Hepatic stellate cell (primary cell): ENCODE data around the gene ACADVL.
A peak's percentile ranks its signal among the peaks of the same experiment; 100 is the strongest.

ENCODE experiments used
- DNase-seq: peaks from one replicate; pipeline ENCODE4 v3.0.0; 2011; ENCODE audit warnings: low spot score

ACADVL gene

DNA sequence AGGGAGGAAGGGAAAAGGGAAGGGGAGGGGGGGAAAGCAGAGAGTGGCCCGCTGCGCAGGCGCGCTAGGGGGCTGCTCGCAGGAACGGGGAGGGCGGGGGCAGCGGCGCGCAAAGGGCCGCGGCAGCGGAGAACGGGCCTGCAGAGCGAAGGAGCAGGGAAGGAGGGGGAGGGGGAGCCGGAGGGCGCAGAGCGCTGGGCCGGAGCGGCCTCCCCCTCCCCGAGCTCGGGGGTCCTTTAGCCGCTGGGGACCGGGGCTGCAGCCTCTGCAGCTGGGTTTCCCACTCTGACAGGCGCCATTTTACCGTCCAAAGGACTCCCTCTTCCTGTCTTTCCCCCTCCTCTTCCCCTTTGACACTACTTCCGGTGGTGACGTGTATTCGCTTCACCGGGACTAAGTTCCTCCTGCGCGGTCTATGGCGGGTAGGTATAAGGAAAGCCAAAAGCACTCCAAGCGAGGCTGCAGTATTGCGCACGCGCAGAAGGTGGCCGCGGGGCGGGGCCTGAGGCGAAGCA is 32.0 kb downstream of the ACADVL start, which contains the start of gene CTDNEP1:
Gene CTDNEP1, minus strand, starts transcription at position 74 of the 515 bp plus-strand sequence. CDS start 438 bp downstream, outside the sequence.
- DNase-seq = peak; percentile 99

DNA sequence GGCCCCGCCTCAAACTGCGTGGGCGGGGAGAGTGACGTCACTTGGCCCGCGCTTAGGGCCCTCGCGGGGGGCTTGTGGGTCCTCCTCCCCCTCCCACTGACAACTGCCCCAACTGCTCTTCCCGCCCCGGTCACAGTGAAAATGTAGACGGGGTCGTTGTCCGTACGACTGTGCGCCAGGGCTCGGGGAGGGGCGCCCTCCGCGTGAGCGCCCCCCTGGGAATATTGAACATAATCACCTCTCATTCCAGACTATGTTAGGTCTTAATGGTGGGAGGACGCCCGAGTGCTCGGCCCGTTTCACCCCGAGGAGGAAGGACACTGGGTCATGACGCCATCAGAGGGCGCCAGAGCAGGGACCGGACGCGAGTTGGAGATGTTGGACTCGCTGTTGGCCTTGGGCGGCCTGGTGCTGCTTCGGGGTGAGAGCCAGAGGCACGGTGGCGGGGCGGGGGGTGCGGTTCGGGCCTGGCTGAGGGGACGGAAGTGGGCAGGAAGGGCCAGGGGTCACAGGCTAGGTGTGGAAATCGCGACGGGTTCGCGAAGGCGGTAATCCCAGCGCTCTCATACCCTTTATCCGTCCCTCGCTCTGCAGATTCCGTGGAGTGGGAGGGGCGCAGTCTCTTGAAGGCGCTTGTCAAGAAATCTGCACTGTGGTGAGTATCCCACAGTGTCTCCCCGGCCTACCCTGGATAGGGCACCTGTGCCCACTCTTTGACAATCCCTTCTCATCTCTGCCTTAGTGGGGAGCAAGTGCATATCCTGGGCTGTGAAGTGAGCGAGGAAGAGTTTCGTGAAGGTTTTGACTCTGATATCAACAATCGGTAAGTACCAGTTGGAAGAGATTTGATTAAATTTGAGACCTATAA is 32.7 kb downstream of the ACADVL start, which contains the start of gene ELP5:
Gene ELP5, plus strand, starts transcription at position 40 of the 868 bp plus-strand sequence. Its CDS starts 336 bp downstream, at position 376.
- peak; percentile 94 for DNase-seq

DNA sequence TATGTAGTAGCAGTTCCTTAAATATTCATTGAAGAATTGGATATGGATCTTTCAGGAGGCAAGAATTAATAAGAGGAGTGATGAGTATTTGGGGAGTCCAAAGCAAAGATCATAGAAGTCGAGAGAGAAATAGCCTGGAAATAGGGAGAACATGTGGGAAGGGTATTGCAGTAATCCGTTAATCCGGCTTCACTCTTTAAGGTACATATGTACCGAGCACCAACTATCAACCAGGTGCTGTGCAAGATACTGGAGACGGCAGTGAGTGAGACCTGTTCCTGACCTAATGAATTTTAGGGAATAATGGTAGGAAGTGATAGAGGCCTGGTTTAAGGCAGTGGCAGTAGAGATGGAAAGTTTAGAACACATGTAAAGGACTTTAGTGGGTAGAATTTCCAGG is 33.3 kb downstream of the ACADVL start:
- no peak for DNase-seq

GRCh38 chr17:7254511-7254910 is 34.8 kb downstream of the ACADVL start:
- DNase-seq = no peak

- no peak for DNase-seq
Measured at GRCh38 chr17:7256766-7257456, 37.2 kb downstream of the ACADVL start.

GRCh38 chr17:7258731-7259554 is 39.2 kb downstream of the ACADVL start:
- DNase-seq = no peak

DNA sequence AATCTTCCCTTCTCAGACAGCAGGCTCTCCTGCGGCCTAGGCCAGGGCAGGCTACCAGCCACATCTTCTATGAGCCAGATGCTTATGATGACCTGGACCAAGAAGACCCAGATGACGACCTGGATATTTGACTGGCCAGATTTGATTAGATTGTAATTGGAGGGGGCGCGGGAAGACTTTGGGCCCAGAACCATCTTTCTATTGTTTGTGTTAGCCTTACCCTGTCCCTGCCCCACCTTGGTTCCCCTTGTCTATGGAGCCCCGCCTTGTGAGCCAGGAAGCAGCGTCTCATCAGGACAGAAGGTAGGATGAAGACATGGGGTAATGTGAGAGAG is 39.8 kb downstream of the ACADVL start:
- DNase-seq = no peak

GRCh38 chr17:7260151-7260550 is 40.4 kb downstream of the ACADVL start:
- no peak for DNase-seq

DNA sequence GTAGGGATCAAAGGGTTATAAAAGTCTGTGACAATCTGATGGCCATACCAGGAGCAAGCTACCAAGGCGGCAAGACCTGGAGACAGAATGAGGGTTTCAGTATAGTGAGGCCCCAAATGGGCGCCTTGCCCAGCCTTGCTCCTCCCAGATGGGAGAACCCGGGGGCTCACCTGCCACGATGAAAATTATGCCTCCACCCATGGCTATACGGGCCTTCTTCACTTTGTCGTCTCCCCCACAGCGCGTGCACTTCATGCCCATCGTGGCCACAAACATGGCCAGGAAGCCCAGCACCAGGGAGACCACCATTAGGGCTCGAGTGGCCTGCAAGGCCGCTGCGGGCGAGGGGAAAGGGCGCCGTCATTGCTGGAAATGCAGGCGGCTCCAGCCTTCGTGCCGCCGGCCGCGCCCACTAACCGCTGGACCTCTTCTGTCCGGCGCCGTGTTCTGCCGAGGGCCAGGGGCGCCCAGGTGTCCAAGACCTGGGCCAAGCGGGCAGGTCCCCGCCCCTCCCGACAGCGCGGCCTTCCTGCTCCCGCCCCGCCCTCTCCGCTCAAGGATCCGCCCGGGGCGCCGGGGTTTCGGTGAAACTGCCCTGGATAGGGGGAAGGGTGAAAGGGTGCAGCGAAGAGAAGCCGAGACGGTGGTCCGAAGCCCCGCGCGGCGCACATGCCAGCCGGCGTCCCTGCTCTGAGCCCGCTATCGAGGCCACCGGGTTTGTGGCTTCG is 41.1 kb downstream of the ACADVL start:
- DNase-seq = peak; percentile 60

DNA sequence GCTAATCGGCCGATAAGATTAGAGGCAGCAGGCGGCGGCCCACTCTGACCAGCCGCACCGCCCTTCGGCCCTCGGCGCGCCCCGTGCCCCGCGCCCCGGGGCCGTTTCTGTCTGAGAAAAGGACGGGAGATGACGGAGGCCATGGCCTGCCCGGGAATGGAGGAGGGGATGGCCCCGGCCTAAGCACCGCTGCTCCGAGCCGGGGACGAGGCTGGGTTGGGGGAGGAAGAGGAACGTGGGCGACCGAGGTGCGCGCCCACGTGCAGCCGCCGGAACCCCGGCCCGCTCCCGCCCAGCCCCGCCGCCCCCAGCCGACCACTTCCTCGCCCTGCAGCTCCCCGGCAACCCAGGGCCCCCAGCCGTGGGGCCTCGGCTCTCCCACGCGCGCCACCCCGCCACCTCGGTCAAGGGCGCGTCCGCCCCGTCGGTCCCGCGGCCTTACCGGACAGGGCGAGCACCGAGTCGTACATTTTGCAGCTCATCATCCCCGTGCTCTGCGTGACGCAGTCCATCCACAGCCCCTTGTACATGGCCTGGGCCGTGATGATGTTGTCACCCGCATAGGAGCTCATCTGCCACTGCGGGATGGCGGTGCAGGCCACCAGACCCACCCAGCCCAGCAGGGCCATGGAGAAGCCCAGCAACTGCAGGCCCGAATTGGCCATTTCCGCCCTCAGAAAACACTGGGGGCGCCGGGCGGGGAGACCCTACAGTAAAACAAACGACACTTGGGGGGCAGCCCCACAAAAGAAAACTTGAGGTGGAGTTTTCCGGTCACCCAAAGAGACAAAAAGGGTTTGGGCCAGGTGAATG is 41.8 kb downstream of the ACADVL start:
- DNase-seq = peak; percentile 28

GRCh38 chr17:7262192-7262934 is 42.6 kb downstream of the ACADVL start, which contains the start of gene CLDN7:
Gene CLDN7 (minus strand): TSS chr17:7262478. CDS start chr17:7262043, 435 bp downstream.
- DNase-seq = no peak

GRCh38 chr17:7262935-7263800 is 43.4 kb downstream of the ACADVL start:
- no peak for DNase-seq

GRCh38 chr17:7263801-7264078 is 44.0 kb downstream of the ACADVL start:
- DNase-seq = no peak

- no peak for DNase-seq
Measured at GRCh38 chr17:7266784-7267183, 47.0 kb downstream of the ACADVL start.
